GM18526 (cell line): ENCODE data around the gene RAET1E.

Source experiments
- POLR2A ChIP-seq: IDR thresholded peaks from 3 replicates; pipeline ENCODE4 v1.6.1; 2011; ENCODE audit not compliant: insufficient read length; ENCODE audit errors: extremely low read depth

Gene RAET1E

DNA sequence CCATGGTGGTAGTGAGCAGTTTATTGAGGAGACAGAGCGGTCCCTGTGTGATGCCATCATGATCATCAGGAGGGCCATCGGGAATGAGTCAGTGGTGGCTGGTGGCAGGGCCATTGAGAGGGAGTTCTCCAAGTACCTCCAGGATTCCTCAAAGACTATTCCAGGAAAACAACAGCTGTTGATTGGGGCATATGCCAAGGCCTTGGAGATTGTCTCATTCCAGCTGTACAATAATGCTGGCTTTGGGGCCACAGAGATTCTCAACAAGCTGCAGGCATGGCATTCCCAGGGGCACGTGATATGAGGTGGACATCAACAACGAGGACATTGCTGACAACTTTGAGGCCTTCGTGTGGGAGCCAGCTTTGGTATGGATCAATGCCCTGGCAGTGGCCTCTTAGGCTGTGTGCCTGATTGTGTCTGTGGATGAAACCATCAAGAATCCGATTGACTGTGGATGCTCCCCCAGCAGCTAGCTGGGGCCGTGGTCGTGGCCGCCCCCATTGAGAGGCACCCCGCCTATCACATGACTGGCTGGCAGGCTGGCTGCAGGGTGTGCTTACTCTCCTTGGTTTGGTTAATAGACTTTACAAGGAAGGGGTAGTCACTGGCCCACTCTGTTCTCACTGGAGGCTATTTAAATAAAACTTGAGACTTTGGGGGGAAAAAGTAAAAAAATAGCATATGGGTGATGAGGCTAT is 16.7 kb downstream of the RAET1E start:
- no peak for TF ChIP-seq POLR2A

DNA sequence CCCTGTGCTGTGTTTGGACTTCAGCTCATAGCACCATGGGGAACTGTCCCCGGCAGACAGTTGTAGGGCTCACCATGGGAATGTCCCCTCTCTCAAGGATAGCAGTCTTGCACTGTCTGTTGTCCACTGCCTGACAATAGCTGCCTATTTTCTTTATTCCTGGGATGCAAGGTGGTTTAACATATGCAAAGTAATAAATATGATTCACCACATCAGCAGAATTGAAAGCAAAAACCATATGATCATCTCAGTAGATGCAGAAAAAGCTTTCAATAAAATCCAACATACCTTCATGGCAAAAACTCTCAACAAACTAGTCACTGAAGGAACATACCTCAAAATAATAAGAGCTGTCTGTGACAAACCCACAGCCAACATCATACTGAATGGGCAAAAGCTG is 20.3 kb downstream of the RAET1E start:
- TF ChIP-seq POLR2A, result no peak

DNA sequence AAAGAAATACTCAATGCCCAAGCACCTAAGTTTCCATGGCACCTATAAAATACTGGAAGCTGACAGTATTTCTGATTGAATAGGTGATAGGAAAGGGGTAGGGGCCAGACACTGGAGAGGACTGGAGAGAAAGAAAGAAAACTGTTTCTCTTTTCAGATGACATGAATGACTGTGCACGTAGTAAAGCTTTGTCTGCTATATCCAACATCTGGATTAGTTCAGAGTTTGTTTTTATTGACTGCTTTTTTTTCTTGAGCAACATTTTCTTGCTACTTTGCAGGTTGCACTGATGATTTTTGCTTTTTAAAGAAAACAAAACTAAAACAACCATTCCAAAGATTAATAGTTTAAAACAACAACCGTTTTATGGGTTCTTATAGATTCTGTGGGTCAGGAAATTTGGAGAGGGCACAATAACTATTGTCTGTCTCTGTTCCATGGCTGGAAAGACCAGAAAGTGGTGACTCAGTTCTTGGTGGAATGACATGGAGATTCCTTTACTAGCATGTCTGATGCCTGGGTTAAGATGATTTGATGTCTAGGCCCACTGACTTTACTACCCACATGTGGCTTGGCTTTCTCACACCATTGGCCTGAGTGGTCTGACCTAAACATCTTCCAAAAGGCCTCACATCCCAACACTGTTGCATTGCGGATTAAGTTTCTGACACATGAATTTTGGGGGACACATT is 21.5 kb downstream of the RAET1E start:
- TF ChIP-seq POLR2A, result no peak

DNA sequence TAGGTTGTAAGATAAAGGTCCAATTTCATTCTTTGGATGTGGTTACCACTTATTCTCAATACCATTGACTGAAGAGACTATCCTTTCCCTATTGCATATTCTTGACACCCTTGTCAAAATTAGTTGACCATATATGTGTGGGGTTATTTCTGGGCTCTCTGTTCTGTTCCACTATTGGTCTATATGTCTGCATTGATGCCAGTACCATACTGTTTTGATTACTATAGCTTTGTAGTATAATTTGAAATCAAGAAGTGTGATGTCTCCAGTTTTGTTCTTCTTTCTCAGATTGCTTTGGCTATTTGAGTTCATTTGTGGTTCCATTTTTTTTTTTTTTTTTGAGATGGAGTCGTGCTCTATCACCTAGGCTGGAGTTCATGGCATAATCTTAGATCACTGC is 25.7 kb downstream of the RAET1E start:
- TF ChIP-seq POLR2A, result no peak

DNA sequence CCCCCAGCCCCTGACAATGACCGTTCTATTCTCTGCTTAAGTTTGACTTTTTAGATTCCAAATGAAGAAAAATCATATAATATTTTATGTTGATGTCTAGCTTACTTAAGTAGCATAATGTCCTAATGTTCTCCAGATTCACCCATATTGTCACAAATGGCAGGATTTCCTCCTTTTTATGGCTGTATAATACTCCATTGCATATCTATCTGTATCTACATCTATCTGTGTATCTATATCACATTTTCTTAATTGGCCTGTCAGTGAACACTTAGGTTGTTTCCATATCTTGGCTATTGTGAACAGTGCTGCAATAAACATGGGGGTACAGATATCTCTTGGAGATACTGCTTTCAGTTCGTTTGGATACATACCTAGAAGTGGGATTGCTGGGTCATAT is 26.7 kb downstream of the RAET1E start:
- no peak for TF ChIP-seq POLR2A

DNA sequence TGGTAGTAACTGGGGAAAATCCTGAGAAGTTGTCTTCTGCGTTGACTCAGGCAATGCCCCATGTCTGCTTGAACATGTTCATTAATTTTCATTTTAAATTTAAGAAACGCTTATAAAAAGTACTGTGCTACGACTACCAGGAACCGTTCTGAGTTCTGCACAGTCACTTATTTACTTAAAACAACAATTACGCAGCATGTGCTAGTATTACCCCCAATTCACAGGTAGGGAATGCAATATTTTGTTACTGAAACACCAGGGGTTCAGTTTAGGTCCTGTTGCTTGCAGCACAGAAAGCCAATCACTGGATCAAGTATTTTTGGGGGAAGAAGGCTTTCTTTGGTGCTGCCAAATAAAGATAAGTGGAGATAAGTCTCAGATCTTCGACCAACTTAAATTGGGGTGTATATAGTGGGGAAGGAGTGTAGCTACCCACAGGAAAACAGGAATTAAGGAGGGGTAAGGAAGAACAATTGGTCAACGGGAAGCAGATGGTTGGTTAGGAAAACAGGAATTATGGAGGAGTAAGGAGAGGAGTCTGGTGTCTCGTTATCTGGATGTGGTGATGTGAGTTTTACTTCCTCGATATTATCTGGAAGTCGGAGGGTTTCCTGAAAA is 28.5 kb downstream of the RAET1E start:
- TF ChIP-seq POLR2A, result no peak

DNA sequence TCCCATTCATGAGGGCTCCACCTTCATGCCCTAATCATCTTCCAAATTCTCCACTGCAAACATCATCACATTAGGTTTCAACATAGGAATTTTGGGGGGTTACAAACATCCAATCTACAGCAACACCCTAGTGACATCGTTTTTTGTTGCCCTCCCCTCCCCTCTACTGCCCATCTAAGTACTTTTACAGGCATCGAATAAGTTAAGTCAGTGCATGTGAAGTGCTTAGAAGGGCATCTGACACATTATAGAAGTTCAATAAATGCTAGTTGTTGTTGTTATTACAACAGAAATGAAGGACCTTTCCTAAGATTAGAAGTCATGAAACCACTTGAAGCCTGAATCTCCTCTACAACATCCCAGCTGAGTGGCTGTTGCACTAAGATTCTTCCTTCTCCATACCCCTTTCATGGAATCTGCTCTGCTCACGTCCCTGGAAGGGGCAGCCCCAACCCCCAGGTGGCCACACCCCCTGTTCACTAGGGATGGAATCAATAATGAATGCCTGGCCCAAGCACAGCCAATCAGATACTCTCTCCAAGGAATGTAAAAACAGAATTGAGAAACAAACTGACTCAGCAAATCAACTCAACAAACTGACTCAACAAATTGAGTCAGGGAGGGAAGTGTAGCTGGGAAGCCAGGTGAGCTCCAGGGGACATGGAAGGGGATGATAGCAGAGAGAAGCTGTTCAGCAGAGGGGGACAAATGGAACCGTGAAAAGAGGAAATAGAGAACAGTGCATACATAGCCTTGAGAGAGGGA is 29.9 kb downstream of the RAET1E start:
- no peak for TF ChIP-seq POLR2A

DNA sequence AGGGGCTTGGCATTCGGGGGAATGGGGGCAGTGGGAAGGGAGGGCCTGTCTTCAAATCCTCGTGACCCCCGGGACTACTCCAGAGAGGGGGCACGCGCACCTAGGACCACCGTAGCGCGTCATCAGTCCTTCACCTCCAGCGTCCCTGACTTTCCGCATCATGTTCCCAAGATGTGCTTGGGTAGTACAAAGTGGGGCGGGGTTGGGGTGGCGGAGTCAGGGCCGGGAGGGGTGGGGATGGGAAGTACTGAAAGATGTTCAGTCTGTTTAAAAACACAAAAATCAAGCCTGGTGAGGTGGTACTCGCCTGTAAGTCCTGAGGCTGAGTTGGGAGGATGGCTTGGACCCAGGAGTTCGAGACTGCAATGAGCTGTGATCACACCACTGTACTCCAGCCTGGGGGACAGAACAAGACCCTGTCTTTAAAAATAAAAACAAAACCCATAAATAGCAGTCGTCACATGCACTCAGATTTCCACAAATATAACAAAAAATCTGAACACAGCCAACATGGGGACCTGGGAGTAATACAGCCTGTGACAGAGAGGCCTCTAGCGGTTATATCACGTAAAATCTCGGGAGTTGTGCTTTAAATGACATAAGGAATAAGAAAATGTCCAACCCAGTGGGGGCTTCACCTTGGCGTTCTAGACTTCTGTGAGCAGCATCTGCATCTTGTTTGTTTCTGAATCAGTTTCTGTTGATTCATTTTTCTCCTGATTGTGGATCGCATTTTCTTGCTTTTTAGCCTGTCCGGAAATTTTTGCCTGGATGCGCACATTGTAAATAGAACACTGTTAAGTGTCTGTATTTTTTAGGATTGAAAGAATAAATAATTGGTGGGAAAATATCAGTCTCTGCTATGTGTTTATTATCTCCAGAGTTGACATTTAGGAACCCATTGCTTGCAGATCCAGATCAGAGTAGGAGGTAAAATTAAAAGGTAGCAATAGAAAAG is 33.1 kb downstream of the RAET1E start:
- TF ChIP-seq POLR2A, result no peak

DNA sequence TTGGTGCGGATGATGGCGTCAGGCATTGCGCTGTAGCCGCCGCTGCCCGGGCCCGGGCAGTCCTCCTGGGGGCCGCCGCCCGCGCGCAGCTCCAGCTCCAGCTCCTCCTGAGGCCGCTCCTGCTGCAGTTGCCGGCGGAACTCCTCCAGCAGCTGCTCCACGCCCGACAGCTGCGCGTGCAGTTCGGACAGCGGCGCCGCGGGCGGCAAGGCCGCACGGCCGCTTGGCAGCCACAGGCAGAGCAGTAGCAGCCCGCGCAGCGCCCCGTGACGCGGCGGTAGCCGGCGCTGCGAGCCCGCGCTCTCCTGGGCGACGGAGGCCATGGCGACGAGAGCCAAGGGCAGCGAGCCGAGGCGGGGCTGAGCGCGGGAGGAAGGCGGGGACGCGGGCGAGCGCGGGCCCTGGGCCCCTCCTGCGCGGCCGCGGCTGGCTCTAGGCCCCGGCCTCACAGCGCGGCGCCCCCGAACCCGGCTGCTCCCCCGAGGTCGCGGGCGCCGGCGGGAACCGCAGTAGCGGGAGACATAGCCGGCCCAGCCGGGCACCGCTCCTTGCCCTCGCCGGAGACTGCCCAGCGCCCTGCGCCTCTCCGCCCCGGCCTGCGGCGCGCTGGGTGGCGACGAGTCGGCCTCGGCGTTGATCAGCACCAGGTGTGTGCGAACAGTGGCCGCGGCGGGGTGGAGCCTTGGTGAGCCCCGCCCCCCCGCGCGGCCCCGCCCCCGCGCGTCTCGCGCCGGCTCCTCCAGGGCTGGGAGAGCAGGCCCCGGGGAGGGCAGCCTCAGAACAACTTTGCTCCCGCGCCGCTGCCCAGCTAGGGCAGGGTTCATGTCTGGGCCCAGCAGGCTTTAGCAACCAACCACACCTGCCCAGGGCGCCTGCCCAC is 34.0 kb downstream of the RAET1E start, which contains the start of gene LRP11:
Gene LRP11 (minus strand): TSS at position 662 of the 880 bp plus-strand sequence. CDS start 339 bp downstream, at position 323.
- no peak for TF ChIP-seq POLR2A

DNA sequence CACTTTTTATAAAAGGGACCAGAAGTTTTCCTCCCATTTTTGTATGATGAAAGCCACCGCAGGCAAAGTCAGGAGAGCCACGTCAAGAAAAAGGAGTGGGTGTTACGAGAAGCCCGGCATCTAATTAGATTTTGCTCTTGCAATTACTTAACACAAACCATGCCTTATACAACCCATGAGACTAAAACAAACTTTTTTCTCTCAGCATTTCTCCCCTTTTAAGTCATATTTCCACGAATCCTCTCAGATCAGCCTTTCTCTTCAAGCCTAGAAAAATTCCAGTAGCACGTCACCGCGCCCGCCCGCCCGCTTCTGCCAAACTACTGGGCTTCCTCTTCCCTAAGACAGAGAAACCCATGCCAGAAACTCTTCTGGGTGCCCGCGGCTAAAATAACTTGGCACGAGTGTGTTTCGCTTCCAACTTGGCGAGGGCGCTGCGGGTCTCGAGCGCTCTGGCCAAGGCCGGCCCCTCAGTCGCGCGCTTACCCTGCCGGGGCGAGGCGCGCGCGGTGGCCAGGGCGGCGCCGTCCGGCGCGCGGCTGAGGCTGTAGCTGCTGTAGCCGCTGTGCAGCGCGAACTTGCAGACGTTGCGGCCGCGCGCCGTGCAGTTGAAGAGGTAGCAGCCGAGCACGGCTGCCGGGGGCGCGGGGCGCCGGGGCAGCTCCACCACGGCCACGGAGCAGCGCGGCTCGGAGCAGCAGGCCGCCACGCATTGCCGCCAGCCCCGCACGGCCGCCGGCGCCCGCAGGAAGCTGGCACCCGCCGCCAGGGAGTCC is 34.8 kb downstream of the RAET1E start:
- TF ChIP-seq POLR2A, result no peak

DNA sequence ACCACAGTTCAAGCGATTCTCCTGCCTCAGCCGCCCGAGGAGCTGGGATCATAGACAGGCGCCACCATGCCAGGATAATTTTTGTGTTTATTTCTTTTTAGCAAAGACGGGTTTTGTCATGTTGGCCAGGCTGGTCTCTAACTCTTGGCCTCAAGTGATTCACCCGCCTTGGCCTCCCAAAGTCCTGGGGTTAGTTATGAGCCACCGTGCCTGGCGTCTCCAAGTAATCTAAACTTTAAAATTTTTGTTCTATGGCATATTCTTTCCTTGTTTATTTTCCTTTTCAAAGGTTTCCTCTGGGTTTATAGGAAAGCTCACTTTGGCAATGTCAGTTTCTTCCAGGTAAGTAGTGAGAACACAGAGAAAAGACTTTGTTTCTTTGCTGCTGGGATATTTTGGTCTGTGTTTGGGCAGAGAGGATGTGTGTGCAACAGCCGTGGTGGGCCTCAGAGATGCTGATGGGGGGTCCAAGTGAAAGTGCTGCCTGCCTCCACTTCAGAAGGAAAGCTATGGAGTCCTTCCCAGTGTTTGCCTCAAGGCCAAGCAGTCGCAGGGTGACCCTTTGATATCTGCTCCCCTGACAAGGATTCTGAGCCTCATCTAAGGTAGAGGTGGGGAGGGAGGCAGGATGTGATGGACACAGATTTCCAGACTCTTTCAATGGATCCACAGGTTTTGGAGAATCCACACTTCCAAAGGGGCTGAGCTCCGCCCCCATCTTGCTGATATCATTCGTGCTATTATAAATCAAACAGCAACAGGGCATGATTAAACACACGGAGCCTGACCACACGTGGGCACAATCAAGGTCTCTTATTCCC is 36.1 kb downstream of the RAET1E start:
- TF ChIP-seq POLR2A, result no peak

DNA sequence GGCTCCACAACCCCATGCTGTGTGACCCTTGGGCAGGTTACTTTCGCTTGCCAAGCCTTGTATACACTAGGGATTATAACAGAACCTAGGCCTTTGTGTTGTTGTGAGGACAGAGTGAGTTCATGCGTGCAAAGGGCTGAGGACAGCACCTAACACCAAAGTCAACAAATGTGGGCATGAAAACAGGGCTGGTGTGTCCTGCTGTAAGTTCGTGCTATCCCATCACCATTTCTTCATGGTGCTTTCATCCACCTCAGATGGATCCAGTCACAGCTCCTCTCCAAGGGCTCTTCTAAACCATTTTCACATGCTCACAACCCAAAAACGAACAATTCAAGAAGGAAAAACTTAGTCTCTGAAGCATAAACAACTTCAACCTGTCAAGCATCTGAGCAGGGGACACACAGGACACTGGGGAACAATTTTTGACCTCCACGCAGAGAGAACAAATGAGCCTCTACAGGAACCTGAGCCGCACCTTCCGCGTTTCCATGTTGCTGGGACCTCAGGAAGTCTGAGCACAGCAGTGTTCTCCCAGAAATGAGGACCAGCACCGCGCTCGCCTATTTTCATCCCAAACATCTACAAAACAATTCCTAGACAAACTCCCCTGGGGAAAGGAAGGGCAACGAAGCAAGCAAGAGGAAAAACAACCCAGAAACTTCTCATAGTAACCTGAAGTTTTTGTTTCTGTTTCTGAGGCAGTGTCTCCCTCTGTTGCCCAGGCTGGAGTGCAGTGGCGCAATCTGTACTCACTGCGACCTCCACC is 36.9 kb downstream of the RAET1E start:
- no peak for TF ChIP-seq POLR2A

DNA sequence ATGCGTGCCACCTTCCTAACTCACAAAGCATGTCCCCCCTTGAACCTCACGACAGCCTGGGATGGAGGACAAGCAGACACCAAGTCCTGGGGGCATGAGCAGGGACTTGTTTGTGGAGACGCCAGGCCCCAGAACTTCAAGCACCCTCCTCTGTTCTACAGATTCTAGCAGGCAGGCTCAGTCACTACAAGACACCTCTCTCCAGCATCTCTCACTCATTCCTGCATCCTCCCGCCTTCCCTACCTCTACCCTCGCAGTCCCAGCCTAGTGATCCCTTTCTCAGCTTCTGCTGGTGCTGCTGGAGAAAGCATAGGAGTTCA is 37.4 kb downstream of the RAET1E start:
- no peak for TF ChIP-seq POLR2A
